Stimulated activated effector memory CD8-positive, alpha-beta T cell treated with anti-CD3 and anti-CD28 coated beads, Interleukin-12 subunit alpha, Interleukin-12 subunit beta, amount 100 ng/mL, for 72 hours (primary cell): ENCODE measurements around the gene GLT8D1.
"Not testable (repeated sequence)": the region's sequence is repeated elsewhere in the genome, so short reads cannot be mapped to it uniquely, and the experiment has no call there.

Experiments used
- ATAC-seq: fragments of 150-1000 bp; cut with Tn5 transposase; 2 replicates; pipeline ENCODE4 v1.10.0; 2021
- DNase-seq, 2 donors: peaks; one replicate each; pipeline ENCODE4 v3.0.0; 2021 to 2022; ENCODE audit warnings: low spot score in 2 of 2
- H3K27ac Mint-ChIP-seq: one replicate; pipeline ENCODE4 v1.8.0; 2022; ENCODE audit warnings: mild to moderate bottlenecking, mixed read lengths
- H3K36me3 Mint-ChIP-seq: one replicate; pipeline ENCODE4 v1.8.0; 2022; ENCODE audit warnings: mild to moderate bottlenecking, mixed read lengths
- H3K4me1 Mint-ChIP-seq: one replicate; pipeline ENCODE4 v1.8.0; 2022; ENCODE audit warnings: mixed read lengths
- H3K4me3 Mint-ChIP-seq: one replicate; pipeline ENCODE4 v1.8.0; 2022; ENCODE audit warnings: mild to moderate bottlenecking, mixed read lengths
- H3K9me3 Mint-ChIP-seq: one replicate; pipeline ENCODE4 v1.8.0; 2022; ENCODE audit warnings: mixed read lengths

Gene GLT8D1

DNA sequence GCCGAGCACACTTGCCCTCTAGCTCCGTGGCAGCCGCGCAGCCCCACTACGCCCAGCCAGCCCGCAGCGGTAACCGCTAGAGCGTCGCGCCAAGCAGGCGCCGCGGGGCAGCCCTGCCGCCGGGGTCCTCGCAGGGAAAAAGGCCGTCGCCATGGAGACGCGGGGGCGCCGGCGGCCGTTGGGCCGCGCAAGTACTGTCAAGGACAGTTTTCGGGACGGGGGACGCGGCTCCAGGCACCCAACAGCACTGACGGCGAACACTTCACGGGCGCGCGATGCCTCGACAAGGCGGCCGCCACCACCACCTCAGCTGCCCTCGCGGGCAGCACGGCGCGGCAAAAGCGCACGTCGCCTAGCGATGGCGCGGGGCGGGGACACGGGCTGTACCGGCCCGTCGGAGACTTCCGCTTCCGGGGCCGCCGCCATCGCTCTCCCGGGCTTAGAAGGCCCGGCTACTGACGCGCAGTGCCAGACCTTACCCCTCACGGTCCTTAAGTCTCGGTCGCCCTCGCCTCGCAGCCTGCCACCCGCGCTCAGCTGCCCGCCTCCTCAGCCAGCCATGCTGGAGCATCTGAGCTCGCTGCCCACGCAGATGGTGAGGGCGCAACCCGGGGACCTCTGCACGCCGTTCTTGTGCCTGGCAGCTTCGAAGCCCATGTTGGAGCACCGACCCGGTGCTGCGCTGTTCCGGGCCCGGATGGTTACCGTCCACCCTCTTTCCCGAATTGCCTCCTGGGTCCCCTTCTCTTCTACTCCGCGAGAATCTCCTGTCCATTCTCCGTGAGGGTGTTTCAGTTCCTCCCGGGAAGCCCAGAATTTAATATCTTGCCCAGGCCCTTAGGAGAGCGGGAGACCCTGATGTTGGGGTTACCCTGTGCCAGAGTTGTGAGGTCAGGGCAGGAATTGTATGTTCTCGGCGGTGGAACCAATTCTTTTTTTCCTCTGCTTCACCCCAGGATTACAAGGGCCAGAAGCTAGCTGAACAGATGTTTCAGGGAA, at the start of gene GLT8D1, which contains the start of gene SPCS1:
GLT8D1 (minus strand) TSS at position 104 of the 999 bp plus-strand sequence. CDS start 5,331 bp downstream, outside the sequence.
SPCS1 (plus strand) TSS at position 419 of the 999 bp plus-strand sequence; CDS start at position 560, 141 bp downstream.
- H3K4me1 Mint-ChIP-seq, result peaks cover 23% of the 10 kb centered on the region
- peak; percentile 91 to 92 for DNase-seq
- no peaks in the 10 kb centered on the region for H3K9me3 Mint-ChIP-seq
- peak within 1 kb of the TSS; percentile 96 for H3K27ac Mint-ChIP-seq
- peak within 1 kb of the TSS; percentile 97 for H3K4me3 Mint-ChIP-seq
- peak; percentile 95 for ATAC-seq
- H3K36me3 Mint-ChIP-seq, result peaks cover 45% of the 10 kb centered on the region

DNA sequence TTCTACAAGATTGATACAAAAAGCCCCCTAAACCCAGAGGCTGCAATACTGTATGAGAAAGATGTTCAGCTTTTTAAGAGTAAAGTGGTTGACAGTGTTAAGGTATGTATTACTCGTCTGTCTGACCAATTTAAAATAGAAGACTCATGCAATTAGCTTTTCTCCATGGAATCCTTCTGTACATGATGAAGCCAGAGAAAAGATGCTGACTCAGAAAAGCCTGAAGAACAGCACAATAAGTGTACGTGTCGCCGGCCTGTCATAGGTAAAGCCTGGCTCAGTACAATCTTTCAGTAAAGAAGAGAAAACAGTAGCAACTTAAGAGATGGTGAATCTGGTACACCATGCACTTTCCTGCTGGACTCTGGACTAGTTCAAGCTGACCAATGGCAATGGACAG, 48.8 kb upstream of the GLT8D1 start:
- peaks cover 90% of the 10 kb centered on the region for H3K36me3 Mint-ChIP-seq
- no peak for ATAC-seq

GRCh38 chr3:52752045-52752660, 46.6 kb upstream of the GLT8D1 start:
- H3K9me3 Mint-ChIP-seq, result no peaks in the 10 kb centered on the region
- no peak for ATAC-seq
- H3K27ac Mint-ChIP-seq, result no peak overlapping the region
- H3K36me3 Mint-ChIP-seq, result peaks cover 90% of the 10 kb centered on the region
- H3K4me3 Mint-ChIP-seq, result no peak overlapping the region
- H3K4me1 Mint-ChIP-seq, result no peaks in the 10 kb centered on the region
- DNase-seq, result no peak

More for the DNA sequence above, 48.8 kb upstream of the GLT8D1 start:
- no peaks in the 10 kb centered on the region for H3K9me3 Mint-ChIP-seq
- DNase-seq, result no peak
- no peak overlapping the region for H3K4me3 Mint-ChIP-seq
- no peak overlapping the region for H3K27ac Mint-ChIP-seq
- no peaks in the 10 kb centered on the region for H3K4me1 Mint-ChIP-seq

- Mint-ChIP-seq H3K36me3 (peaks cover 99% of the 10 kb centered on the region), H3K27ac (no peak overlapping the region), H3K4me1 (no peaks in the 10 kb centered on the region), H3K4me3 (no peak overlapping the region), H3K9me3 (no peaks in the 10 kb centered on the region)
- DNase-seq, result no peak
- ATAC-seq, result no peak
These were observed 38.1 kb upstream of the GLT8D1 start for GRCh38 chr3:52743721-52744120.

- no peak for DNase-seq
- H3K27ac Mint-ChIP-seq, result no peak overlapping the region
- no peak for ATAC-seq
- H3K9me3 Mint-ChIP-seq, result no peaks in the 10 kb centered on the region
- H3K36me3 Mint-ChIP-seq, result peaks cover 99% of the 10 kb centered on the region
- H3K4me1 Mint-ChIP-seq, result no peaks in the 10 kb centered on the region
- H3K4me3 Mint-ChIP-seq, result no peak overlapping the region
These were observed 37.6 kb upstream of the GLT8D1 start for GRCh38 chr3:52743152-52743551.

- no peak overlapping the region for H3K4me3 Mint-ChIP-seq
- peaks cover 99% of the 10 kb centered on the region for H3K36me3 Mint-ChIP-seq
- ATAC-seq (no peak), DNase-seq (no peak)
- H3K4me1 Mint-ChIP-seq, result no peaks in the 10 kb centered on the region
- no peaks in the 10 kb centered on the region for H3K9me3 Mint-ChIP-seq
- peak overlapping the region; percentile 10 for H3K27ac Mint-ChIP-seq
These were observed 36.9 kb upstream of the GLT8D1 start for GRCh38 chr3:52742418-52743041.

DNA sequence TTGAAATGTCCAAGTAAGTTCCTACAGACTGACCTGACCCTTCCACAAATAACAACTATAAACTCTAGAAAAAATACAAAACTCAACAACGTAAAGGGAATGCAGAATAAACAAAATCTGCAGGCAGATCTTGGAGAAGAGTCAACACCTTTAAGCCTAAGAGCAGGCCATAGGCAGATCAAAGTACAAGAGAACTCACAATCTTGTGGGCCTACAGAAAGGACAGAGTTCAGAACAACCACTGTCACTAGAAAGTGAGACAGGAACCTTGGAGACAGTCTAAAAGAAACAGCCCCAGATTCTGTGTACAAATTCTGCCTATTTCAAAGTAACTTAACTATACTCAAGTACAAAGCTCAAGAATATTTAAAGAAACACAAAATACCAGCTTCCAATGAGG, 34.1 kb upstream of the GLT8D1 start:
- H3K4me1 Mint-ChIP-seq, result no peaks in the 10 kb centered on the region
- H3K36me3 Mint-ChIP-seq, result peaks cover 97% of the 10 kb centered on the region
- no peaks in the 10 kb centered on the region for H3K9me3 Mint-ChIP-seq
- DNase-seq (no peak), ATAC-seq (no peak)
- no peak overlapping the region for H3K4me3 Mint-ChIP-seq
- H3K27ac Mint-ChIP-seq, result no peak overlapping the region

- peaks cover 58% of the 10 kb centered on the region for H3K36me3 Mint-ChIP-seq
- no peaks in the 10 kb centered on the region for H3K4me1 Mint-ChIP-seq
- no peak for ATAC-seq
- H3K9me3 Mint-ChIP-seq, result peaks cover 3% of the 10 kb centered on the region
- H3K27ac Mint-ChIP-seq, result no peak overlapping the region
- no peak for DNase-seq
- no peak overlapping the region for H3K4me3 Mint-ChIP-seq
These were observed 27.8 kb upstream of the GLT8D1 start for GRCh38 chr3:52733256-52733891.

DNA sequence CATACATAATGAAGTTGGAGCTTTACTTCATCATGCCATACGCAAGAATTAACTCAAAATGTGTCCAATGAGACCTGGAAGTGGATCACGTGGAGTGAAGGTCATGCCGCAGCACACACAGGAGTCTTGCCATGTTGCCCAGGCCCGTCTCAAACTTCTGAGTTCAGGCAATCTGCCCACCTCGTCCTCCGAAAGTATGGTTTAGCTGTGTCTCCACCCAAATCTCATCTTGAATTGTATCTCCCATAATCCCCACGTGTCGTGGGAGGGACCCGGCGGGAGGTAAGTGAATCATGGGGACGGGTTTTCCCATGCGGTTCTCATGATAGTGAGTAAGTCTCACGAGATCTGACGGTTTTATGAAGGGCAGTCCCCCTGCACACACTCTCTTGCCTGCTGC, 26.0 kb upstream of the GLT8D1 start:
- Mint-ChIP-seq H3K9me3 (peaks cover 3% of the 10 kb centered on the region), H3K27ac (no peak overlapping the region), H3K4me1 (no peaks in the 10 kb centered on the region), H3K36me3 (peaks cover 40% of the 10 kb centered on the region), H3K4me3 (no peak overlapping the region)
- ATAC-seq, result no peak
- DNase-seq, result no peak

DNA sequence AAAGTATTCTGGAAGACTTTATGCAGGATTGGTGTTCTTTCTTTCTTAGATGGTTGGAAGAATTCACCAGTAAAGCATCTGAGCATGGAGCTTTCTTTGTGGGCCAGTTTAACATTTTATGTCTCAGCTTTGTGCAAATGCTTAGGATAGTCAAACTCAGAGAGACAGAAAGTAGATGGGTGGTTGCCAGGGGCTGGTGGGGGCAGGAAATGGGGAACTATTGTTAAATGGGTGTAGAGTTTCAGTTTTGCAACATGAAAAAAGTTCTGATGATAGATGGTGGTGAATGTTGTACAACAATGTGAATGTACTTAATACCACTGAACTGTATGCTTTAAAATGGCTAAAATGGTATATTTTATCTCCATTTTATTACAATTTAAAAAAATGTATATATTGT, 25.1 kb upstream of the GLT8D1 start:
- no peak for DNase-seq
- H3K4me3 Mint-ChIP-seq, result no peak overlapping the region
- peaks cover 33% of the 10 kb centered on the region for H3K36me3 Mint-ChIP-seq
- no peaks in the 10 kb centered on the region for H3K4me1 Mint-ChIP-seq
- ATAC-seq, result no peak
- H3K27ac Mint-ChIP-seq, result no peak overlapping the region
- peaks cover 3% of the 10 kb centered on the region for H3K9me3 Mint-ChIP-seq

- not testable (repeated sequence) for ATAC-seq, H3K9me3 Mint-ChIP-seq, H3K4me3 Mint-ChIP-seq, H3K27ac Mint-ChIP-seq, H3K4me1 Mint-ChIP-seq, DNase-seq
- H3K36me3 Mint-ChIP-seq, result peaks cover 14% of the 10 kb centered on the region
These were observed 23.2 kb upstream of the GLT8D1 start for GRCh38 chr3:52728753-52729152.

GRCh38 chr3:52724511-52724910, 18.9 kb upstream of the GLT8D1 start:
- H3K4me3 Mint-ChIP-seq, result no peak overlapping the region

GRCh38 chr3:52723935-52724334, 18.3 kb upstream of the GLT8D1 start:
- Mint-ChIP-seq H3K27ac (no peak overlapping the region), H3K4me1 (peaks cover 9% of the 10 kb centered on the region), H3K4me3 (no peak overlapping the region), H3K9me3 (peaks cover 4% of the 10 kb centered on the region), H3K36me3 (no peaks in the 10 kb centered on the region)
- ATAC-seq (no peak), DNase-seq (no peak)

More at GRCh38 chr3:52724511-52724910, 18.9 kb upstream of the GLT8D1 start:
- H3K9me3 Mint-ChIP-seq, result peaks cover 5% of the 10 kb centered on the region
- H3K4me1 Mint-ChIP-seq, result peaks cover 9% of the 10 kb centered on the region
- no peak overlapping the region for H3K27ac Mint-ChIP-seq
- ATAC-seq (no peak), DNase-seq (no peak)
- no peaks in the 10 kb centered on the region for H3K36me3 Mint-ChIP-seq

- Mint-ChIP-seq H3K27ac (peak overlapping the region; percentile 18), H3K4me1 (peaks cover 9% of the 10 kb centered on the region)
These were observed 16.9 kb upstream of the GLT8D1 start for GRCh38 chr3:52722491-52722890.

GRCh38 chr3:52721730-52722008, 16.1 kb upstream of the GLT8D1 start:
- peaks cover 3% of the 10 kb centered on the region for H3K9me3 Mint-ChIP-seq
- H3K27ac Mint-ChIP-seq, result peak overlapping the region; percentile 18
- DNase-seq (no peak), ATAC-seq (no peak)
- no peak overlapping the region for H3K4me3 Mint-ChIP-seq
- no peaks in the 10 kb centered on the region for H3K36me3 Mint-ChIP-seq
- H3K4me1 Mint-ChIP-seq, result peaks cover 9% of the 10 kb centered on the region

More at GRCh38 chr3:52722491-52722890, 16.9 kb upstream of the GLT8D1 start:
- DNase-seq (no peak), ATAC-seq (no peak)
- Mint-ChIP-seq H3K36me3 (no peaks in the 10 kb centered on the region), H3K9me3 (peaks cover 3% of the 10 kb centered on the region), H3K4me3 (no peak overlapping the region)
